HCT116 (cell line): ENCODE data around the gene EMP1.

Experiments
- CEBPB ChIP-seq: IDR thresholded peaks from 2 replicates; pipeline ENCODE4 v1.6.1; 2012; ENCODE audit warnings: low read depth
- CTCF ChIP-seq, 3 experiments: fragments of 200-600 bp in 1 of 3; sonication (generic) in 1 of 3; IDR thresholded peaks in 2 of 3; conservative IDR thresholded peaks in 1 of 3; 2 replicates each; pipeline ENCODE4 v1.5.1; 2012 to 2017; ENCODE audit warnings: low read depth in 2 of 3, low read length in 2 of 3, antibody characterized with exemption in 1 of 3, borderline replicate concordance in 1 of 3, control low read depth in 1 of 3, mild to moderate bottlenecking in 1 of 3, mixed read lengths in 1 of 3, mixed run types in 1 of 3, moderate library complexity in 1 of 3; ENCODE audit not compliant: insufficient read depth in 1 of 3
- EGR1 ChIP-seq: IDR thresholded peaks from 2 replicates; pipeline ENCODE4 v1.6.1; 2012; ENCODE audit warnings: low read depth
- MAX ChIP-seq: IDR thresholded peaks from 2 replicates; pipeline ENCODE4 v1.6.1; 2012
- POLR2A ChIP-seq: IDR thresholded peaks from 2 replicates; pipeline ENCODE4 v1.7.0; 2011; ENCODE audit warnings: borderline replicate concordance; ENCODE audit not compliant: insufficient read depth, insufficient read length; ENCODE audit errors: extremely low read depth
- POLR2AphosphoS5 ChIP-seq: IDR thresholded peaks from 2 replicates; pipeline ENCODE4 v1.6.1; 2011; ENCODE audit warnings: mild to moderate bottlenecking, low read depth, low read length, moderate library complexity
- RAD21 ChIP-seq: IDR thresholded peaks from 2 replicates; pipeline ENCODE4 v1.6.1; 2012; ENCODE audit warnings: low read depth, mild to moderate bottlenecking
- REST ChIP-seq: IDR thresholded peaks from 2 replicates; pipeline ENCODE4 v1.6.1; 2012; ENCODE audit warnings: low read depth
- SP1 ChIP-seq: IDR thresholded peaks from 2 replicates; pipeline ENCODE4 v1.6.1; 2012; ENCODE audit warnings: low read depth
- SRF ChIP-seq: IDR thresholded peaks from 2 replicates; pipeline ENCODE4 v1.6.1; 2012; ENCODE audit warnings: low read depth
- TCF7L2 ChIP-seq: IDR thresholded peaks from 2 replicates; pipeline ENCODE4 v1.7.0; 2011; ENCODE audit warnings: borderline replicate concordance, inconsistent platforms; ENCODE audit not compliant: insufficient read depth, insufficient read length; ENCODE audit errors: extremely low read depth
- YY1 ChIP-seq: IDR thresholded peaks from 2 replicates; pipeline ENCODE4 v1.6.1; 2011; ENCODE audit warnings: low read length, low read depth, moderate library complexity, mild to moderate bottlenecking; ENCODE audit not compliant: insufficient replicate concordance; ENCODE audit errors: extremely low read depth

- TF ChIP-seq POLR2A = no peak
- TF ChIP-seq POLR2AphosphoS5 = peak; percentile 6; the same call in 1 of the 2 replicates
- no peak for TF ChIP-seq TCF7L2
- no peak for TF ChIP-seq CTCF (IDR thresholded peaks at IDR 0.05 in 2 of 3, conservative IDR thresholded peaks at IDR 0.05 in 1 of 3; ENCODE audit: borderline replicate concordance in 1 of 3, insufficient read depth in 1 of 3, low read depth in 2 of 3, low read length in 2 of 3)
- no peak for TF ChIP-seq REST
- no peak for TF ChIP-seq SRF
- TF ChIP-seq RAD21 = no peak
- no peak for TF ChIP-seq YY1
- no peak for TF ChIP-seq EGR1
- TF ChIP-seq MAX = no peak
- TF ChIP-seq SP1 = no peak
- no peak for TF ChIP-seq CEBPB
These were observed 1.1 kb downstream of the EMP1 start for GRCh38 chr12:13197526-13198143.
